PC-3 (cell line): ENCODE data around the gene UBAC2.

Experiments
- EZH2 ChIP-seq: fragments of 300-600 bp; sonication (generic); IDR thresholded peaks from one replicate; pipeline ENCODE4 v1.6.1; 2017; ENCODE audit warnings: antibody characterized with exemption, mild to moderate bottlenecking, low read length; ENCODE audit not compliant: unreplicated experiment
- TF ChIP-seq, protein P1 (sequence below): fragments of 300-600 bp; sonication (generic); conservative IDR thresholded peaks from 2 replicates; pipeline ENCODE4 v1.5.1; 2017; ENCODE audit warnings: antibody characterized with exemption, low read depth, mild to moderate bottlenecking, low read length

- TF ChIP-seq, protein P1, sequence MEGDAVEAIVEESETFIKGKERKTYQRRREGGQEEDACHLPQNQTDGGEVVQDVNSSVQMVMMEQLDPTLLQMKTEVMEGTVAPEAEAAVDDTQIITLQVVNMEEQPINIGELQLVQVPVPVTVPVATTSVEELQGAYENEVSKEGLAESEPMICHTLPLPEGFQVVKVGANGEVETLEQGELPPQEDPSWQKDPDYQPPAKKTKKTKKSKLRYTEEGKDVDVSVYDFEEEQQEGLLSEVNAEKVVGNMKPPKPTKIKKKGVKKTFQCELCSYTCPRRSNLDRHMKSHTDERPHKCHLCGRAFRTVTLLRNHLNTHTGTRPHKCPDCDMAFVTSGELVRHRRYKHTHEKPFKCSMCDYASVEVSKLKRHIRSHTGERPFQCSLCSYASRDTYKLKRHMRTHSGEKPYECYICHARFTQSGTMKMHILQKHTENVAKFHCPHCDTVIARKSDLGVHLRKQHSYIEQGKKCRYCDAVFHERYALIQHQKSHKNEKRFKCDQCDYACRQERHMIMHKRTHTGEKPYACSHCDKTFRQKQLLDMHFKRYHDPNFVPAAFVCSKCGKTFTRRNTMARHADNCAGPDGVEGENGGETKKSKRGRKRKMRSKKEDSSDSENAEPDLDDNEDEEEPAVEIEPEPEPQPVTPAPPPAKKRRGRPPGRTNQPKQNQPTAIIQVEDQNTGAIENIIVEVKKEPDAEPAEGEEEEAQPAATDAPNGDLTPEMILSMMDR, result no peak
- TF ChIP-seq EZH2, result no peak
Observed at GRCh38 chr13:99390601-99391000, 189.9 kb downstream of the UBAC2 start.
